ENCODE measurements around the gene HCN1.
"Not testable (repeated sequence)": the region's sequence is repeated elsewhere in the genome, so short reads cannot be mapped to it uniquely, and the experiment has no call there.

The HCN1 gene

DNA sequence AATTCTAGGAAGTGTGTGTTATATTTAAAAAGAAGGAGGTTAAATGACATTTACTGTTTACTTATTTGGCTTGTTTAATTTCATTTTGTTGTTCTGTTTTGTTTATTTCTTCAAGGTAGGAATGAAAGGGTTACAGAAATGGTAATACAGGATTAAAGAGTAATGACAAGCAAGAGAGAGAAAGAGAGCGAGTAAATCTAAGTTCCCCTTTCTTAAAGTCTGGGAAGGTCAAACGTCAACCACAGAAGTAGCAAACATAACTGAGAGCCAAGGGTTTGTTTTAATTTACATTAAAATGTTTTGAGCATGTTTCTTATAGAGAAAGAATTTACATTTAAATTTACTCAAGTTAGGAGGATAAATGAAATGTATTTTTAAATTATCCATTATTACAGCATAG is 18.7 kb downstream of the HCN1 start:
- TF ChIP-seq GATA1 (IDR thresholded peaks at IDR 0.05; ENCODE audit: low read depth, low read length) (no peak), POLR2A (IDR thresholded peaks at IDR 0.05; ENCODE audit: low read length) (no peak)

DNA sequence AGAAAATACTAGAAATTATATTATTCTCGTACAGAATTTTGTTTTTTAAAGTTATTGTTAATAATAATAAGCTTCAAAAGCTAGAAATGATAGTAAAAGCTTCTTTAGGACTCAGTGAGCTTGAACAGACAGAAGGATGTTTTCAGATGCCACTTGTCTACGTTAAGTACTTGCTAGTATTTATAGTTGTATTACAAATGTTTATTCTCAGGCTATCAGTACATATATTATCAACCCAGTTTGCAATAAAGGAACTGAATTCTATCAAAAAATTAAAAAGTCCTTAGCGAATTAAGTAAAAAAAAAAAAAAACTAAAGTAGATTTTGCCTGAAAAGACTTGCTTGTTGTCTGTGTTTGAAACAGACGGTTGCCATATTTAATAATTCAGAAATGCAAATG is 23.9 kb downstream of the HCN1 start:
- no peak for DNase-seq
- TF ChIP-seq POLR2A (IDR thresholded peaks at IDR 0.05; ENCODE audit: low read length) (no peak), GATA1 (IDR thresholded peaks at IDR 0.05; ENCODE audit: low read depth, low read length) (no peak)

More for the DNA sequence above, 18.7 kb downstream of the HCN1 start:
- DNase-seq: no peak

DNA sequence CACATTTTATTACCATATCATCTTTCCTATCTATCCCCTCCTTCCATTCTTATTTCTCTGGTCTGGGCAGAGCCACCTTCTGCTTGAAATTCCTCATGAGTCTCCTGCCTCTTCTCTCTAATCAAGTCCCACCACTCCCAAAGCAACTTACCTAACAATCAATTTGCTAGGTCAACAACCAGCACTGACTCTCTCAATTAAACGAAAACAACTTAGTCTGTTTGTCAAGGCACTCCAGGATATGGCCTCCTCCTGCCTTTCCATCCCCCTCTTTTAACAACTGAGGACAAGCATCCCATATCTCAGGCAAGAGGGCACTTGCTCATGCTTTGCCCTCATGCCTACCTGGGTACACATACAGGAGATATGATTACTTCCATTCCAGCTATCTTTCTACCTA is 47.4 kb downstream of the HCN1 start:
- no peak for TF ChIP-seq POLR2A (IDR thresholded peaks at IDR 0.05; ENCODE audit: low read length)
- TF ChIP-seq GATA1 (IDR thresholded peaks at IDR 0.05; ENCODE audit: low read depth, low read length): no peak
- DNase-seq: no peak

DNA sequence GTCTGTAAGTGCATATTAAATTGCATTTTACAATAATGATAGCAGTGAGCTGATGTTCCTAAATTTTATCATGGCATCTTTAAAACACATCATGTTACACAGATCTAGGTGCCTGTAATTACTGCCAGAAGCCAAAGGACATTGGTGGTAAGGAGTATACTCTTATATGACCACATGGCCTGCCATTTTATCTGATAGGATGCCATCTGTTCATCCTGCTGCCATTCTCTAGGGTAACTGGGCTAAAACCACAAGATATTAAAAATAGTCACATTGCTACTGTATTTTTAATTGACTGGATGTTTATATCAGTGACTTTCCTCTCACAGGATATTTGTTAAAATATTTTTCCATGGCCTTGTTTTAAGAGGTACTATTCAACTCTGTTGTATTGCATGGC is 53.1 kb downstream of the HCN1 start:
- TF ChIP-seq GATA1 (IDR thresholded peaks at IDR 0.05; ENCODE audit: low read depth, low read length): no peak
- TF ChIP-seq POLR2A (IDR thresholded peaks at IDR 0.05; ENCODE audit: low read length): no peak
- no peak for DNase-seq

DNA sequence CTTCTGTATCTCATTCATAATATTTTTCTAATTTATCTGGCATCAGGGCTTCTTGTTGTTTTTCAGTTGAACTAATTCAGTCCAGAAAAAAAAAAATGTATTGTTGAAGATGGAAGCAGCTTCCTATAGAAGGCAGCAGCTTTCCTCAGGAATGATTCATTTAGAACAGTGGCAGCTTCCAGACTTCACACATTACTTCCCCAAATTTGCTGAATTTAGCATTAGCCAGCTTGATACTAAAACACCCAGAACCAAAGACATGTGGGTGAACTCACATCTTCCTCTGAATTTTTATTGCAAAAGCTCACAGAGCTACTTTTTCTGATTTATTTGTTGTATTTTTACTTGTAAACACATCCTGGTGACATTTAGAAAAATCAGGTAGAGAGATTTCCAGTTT is 53.8 kb downstream of the HCN1 start:
- no peak for TF ChIP-seq POLR2A (IDR thresholded peaks at IDR 0.05; ENCODE audit: low read length)

DNA sequence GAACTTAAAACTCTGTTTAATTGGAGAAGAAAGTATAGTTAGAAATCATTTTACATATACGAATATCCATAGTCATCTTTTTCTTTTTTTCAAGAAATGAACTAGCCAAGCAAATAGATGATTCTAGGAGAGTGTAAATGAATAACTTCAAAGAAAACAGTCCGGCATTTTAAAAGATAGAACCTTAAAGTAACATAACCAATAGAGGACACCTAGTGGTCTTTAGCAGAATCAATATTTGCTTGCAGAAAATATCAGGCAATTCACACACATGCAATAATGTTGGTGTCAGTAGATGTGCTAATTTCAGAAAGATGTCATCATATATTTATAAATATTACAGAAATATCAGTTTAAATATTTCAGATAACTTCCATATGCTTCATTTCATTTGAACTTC is 57.1 kb downstream of the HCN1 start:
- DNase-seq: no peak
- TF ChIP-seq POLR2A (IDR thresholded peaks at IDR 0.05; ENCODE audit: low read length) (no peak), GATA1 (IDR thresholded peaks at IDR 0.05; ENCODE audit: low read depth, low read length) (no peak)

More for the DNA sequence above, 53.8 kb downstream of the HCN1 start:
- DNase-seq: no peak

DNA sequence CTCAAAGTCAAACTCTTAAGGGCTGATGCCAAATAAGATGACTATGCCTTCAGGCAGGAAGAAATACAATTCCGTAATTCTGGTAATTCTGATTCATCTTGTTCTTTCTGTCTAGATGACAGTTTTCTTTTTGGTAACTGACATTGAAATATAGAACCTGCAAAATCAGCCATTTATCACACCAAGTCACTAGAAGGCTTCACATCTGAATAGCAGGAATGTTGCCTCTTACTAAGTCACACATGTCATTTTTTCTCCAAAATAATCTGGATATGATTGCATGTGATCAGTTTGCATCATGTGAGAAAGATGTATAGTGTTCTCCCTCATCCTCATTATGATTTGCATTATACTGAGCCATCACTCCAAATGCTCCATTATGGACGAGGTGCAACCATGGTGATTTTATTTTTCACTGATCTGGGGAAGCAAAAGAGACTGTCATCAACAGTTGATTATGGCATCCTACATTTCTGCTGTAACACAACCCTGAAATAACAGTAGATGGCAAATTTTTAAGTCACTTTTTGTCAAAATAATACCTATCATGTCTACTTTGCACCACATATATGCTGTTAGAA is 69.0 kb downstream of the HCN1 start:
- DNase-seq: no peak
- TF ChIP-seq POLR2A (IDR thresholded peaks at IDR 0.05; ENCODE audit: low read length) (no peak), GATA1 (IDR thresholded peaks at IDR 0.05; ENCODE audit: low read depth, low read length) (no peak)

DNA sequence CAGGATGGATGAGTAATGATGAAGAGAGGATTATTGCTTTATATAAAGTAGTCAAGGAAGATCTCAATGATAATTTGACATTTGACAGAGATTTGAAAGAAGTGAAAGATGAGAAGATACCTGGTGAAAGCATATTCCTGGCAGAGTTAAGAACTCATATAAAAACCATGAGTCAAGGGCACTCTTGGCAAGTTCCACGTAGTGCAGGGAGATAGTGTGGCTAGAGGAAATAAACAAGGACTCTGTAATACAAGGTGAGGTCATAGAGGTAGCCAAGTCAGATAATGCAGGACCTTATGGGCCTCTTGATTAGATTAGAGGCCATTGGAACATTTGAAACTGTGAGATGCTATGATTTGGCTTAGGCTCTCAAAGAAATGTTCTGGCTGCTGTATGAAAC is 72.3 kb downstream of the HCN1 start:
- no peak for TF ChIP-seq POLR2A (IDR thresholded peaks at IDR 0.05; ENCODE audit: low read length)
- no peak for TF ChIP-seq GATA1 (IDR thresholded peaks at IDR 0.05; ENCODE audit: low read depth, low read length)
- no peak for DNase-seq

DNA sequence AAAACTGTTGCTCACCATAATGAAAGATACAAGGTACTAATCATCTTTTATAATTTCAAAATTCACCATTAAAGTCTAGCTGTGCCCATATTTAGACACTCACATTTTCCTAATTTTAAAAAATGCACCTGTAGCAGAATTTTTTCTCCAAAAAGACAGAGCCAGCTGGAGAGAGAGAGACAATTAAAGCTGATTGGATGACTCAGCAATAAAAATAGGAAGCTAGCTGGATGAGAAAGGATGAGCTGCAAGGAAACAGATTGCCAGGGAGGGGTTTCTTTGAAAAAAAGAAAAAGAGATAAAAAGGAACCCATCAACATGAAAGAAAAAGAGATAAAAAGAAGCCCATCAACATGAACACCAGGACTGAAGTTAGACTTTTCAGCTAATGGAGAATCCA is 73.8 kb downstream of the HCN1 start:
- TF ChIP-seq POLR2A (IDR thresholded peaks at IDR 0.05; ENCODE audit: low read length) (no peak), GATA1 (IDR thresholded peaks at IDR 0.05; ENCODE audit: low read depth, low read length) (no peak)
- DNase-seq: no peak

DNA sequence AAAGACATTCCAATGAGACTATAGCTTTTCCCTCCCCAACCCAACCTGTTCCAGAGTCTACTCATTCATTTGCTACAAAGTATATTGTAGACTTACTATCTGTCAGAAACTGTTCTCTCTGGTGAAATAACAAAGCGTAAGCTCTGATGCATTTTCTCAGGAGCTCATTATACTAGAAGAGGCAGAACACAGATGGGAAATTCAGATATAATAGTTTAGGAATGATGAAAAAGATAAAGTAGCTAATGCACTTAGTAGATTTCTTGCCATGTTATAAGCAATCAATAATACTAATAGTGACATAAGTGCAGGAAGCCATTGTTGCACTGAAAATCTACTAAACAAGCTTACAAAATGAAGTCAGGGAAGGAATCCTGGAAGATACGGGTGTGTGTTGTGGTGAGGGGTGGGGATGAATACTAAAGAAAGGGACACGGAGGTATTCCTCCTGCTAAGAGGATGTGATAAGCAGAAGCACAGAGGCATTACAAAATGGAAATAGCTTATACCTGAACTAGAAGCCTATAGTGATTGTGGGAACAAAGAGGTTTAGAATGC is 78.2 kb downstream of the HCN1 start:
- no peak for TF ChIP-seq GATA1 (IDR thresholded peaks at IDR 0.05; ENCODE audit: low read depth, low read length)
- TF ChIP-seq POLR2A (IDR thresholded peaks at IDR 0.05; ENCODE audit: low read length): no peak
- DNase-seq: no peak

DNA sequence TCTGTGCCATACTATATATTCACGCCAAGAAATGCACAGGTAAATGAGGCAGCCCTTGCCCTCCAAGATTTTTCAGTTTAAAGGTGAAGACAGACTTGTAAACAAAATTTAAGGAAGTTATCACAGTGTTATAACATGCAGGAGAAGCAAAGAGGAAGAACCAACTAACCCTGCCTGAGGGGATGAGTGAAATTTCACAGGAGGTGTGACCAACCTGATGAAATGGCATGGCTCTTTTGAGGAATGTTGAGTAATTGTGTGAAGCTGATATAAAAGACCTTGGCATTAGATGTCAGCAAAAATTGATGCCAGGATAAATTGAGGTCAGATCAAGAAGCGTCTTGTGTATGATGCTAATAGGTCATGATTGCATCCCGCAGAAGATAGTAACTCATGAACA is 86.5 kb downstream of the HCN1 start:
- no peak for DNase-seq
- TF ChIP-seq GATA1 (IDR thresholded peaks at IDR 0.05; ENCODE audit: low read depth, low read length) (no peak), POLR2A (IDR thresholded peaks at IDR 0.05; ENCODE audit: low read length) (no peak)

DNA sequence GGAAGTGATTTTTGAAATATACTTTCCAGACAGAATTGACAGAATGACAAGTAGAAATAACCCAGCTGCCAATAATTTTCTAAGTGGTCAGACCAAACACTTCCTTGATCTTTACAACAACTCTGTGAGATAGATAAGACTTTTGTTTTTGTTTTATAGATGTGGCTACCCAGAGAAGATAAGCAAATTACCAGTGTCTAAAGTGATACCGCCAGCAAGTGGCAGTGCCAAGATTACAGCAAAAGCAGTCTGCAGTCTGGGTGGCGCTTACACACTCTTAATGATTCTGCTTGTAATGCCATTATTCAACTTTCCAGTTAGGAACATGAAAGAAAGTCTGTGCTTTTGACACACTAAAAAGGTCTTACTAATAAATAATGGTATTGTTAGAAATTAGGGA is 92.1 kb downstream of the HCN1 start:
- DNase-seq: no peak
- TF ChIP-seq POLR2A (IDR thresholded peaks at IDR 0.05; ENCODE audit: low read length) (no peak), GATA1 (IDR thresholded peaks at IDR 0.05; ENCODE audit: low read depth, low read length) (no peak)

DNA sequence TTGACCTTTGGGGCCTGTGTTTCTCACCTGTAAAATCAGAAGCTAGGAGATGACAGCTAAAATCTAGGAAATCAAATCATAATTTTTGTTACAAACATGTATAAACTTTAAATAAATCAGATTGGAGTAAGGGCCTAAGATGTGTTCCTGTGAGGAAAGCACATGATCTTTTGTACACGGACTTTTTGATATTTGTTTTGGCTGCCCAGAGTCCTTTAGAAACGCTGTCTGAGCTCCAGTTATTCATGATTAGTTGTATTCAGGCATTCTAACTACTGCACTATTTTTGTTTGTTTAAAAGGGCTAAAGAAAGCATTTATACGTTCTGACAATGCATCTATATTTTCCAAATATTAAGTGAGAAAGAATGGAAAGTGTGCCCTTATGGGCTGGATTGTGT is 94.8 kb downstream of the HCN1 start:
- DNase-seq: no peak
- no peak for TF ChIP-seq POLR2A (IDR thresholded peaks at IDR 0.05; ENCODE audit: low read length)
- no peak for TF ChIP-seq GATA1 (IDR thresholded peaks at IDR 0.05; ENCODE audit: low read depth, low read length)

DNA sequence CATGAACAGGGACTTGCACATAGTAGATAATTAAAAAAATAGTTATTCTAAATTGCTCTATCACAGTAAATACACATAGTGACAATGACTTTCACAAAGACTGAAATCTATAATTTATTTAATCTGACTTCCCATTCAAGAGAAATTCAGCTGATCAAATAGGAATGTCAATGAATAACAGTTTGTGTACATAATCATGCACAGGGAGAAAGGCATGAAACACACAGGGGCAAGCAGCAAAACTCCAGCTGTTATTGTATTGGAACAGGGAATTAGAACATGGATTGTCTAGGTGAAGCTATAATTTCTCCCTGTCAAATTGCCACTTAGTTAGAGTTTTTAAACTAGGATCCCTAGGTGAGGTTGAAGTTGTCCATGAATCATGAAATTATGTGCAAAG is 99.9 kb downstream of the HCN1 start:
- no peak for DNase-seq
- TF ChIP-seq POLR2A (IDR thresholded peaks at IDR 0.05; ENCODE audit: low read length): no peak

DNA sequence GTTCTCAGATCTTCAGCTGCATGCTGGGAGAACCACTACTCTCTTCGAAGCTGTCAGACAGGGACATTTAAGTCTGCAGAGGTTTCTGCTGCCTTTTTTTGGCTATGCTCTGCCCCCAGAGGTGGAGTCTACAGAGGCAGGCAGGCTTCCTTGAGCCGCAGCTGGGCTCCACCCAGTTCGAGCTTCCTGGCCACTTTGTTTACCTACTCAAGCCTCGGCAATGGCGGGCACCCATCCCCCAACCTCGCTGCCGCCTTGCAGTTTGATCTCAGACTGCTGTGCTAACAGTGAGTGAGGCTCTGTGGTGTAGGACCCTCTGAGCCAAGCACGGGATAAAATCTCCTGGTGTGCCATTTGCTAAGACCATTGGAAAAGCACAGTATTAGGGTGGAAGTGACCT is 110.2 kb downstream of the HCN1 start:
- DNase-seq: not testable (repeated sequence)

DNA sequence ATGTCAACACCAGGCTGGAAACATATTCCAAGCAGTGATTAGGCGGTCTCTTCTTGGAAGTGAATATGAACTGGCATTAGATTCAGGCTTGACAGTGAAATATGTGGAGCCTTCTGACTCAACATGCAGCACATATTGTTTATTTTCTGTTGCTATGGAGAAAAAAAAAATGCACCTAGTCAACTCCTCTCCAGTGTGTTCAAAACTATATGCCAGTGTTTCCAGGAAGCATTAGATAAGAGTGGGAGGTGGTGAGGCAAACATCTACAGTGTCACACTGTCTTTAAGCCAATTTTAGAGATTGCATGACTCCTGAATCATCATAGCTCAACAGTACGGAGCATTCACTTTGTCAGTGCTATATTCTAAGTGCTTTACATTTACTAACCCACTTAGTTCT is 117.9 kb downstream of the HCN1 start:
- no peak for TF ChIP-seq GATA1 (IDR thresholded peaks at IDR 0.05; ENCODE audit: low read depth, low read length)
- no peak for TF ChIP-seq POLR2A (IDR thresholded peaks at IDR 0.05; ENCODE audit: low read length)
- DNase-seq: no peak
